Stimulated activated CD8-positive, alpha-beta memory T cell treated with anti-CD3 and anti-CD28 coated beads, Interleukin-7, amount 100 ng/mL, for 24 hours (primary cell): Measurements from ENCODE around the gene ACOXL.

Source experiments
- DNase-seq: peaks from one replicate; pipeline ENCODE4 v3.0.0-alpha.2; 2020; ENCODE audit warnings: low read depth

ACOXL gene

DNA sequence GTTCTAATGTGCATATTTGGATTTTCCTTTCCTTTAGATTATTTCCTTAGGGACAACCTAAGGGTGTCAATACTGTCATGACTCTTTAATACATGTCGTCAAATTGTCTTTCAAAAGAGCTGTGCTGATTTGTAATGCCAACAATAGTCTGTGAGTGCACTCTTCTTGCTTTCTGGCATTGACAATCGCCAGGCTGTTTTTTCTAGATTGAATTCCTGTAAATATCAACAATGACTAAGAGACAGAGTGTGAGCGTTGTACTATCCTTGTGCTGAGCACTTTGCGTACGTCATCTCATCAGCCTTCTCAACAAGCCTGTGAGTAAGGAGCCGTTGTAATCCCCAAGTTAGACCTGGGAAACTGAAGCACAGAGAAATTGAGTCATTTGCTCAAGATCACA lies 96.0 kb downstream of the ACOXL start:
- DNase-seq: no peak

DNA sequence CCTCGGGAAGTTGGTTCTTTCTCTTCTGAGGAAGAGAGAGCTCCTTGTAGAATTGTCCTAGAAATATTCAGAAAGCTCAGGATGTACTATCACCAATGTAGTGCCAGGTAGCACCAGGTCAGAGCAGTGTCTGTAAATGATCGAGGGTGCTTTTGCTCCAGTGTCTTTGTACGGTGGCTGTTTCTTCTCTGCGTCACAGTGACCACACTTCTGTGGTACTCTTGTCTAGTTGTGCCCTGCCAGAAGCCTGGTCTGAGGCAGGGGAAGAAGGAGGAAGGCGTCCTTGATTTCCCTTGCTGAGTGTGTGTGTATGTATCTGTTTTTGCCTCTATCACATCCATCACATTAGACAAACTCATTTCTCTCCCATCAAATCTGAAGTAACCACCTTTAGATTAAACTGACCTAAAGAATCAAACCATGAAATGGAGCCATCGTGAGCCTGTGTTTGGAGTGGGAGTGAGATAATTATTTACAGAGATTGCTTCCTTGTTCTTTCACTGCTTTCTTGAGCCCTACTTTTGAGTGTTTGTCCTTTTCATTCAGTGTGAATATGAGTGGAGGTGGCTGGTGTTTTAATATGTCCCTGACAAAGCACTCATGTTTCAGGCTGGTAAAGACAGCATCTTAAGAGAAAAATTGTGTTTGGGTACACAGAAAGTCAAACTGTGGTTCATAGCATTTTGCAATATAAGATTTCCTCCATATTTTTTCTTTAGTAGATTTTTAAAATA lies 97.2 kb downstream of the ACOXL start:
- DNase-seq: no peak

DNA sequence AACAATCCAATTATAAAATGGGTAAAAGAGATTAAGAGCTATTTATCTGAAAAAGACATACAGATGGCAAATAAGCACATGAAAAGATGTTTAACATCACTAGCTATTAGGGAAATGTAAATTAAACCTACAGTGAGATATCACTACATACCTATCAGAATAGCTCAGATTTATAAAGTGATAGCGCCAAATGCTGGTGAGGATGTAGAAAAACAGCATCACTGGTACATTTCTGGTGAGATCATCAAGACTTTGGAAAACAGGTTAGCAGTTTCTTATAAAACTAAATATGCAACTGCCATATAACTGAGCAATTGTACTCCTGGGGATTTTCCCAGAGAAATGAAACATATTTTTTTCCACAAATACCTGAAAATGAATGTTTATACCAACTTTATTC lies 100.4 kb downstream of the ACOXL start:
- DNase-seq: no peak

DNA sequence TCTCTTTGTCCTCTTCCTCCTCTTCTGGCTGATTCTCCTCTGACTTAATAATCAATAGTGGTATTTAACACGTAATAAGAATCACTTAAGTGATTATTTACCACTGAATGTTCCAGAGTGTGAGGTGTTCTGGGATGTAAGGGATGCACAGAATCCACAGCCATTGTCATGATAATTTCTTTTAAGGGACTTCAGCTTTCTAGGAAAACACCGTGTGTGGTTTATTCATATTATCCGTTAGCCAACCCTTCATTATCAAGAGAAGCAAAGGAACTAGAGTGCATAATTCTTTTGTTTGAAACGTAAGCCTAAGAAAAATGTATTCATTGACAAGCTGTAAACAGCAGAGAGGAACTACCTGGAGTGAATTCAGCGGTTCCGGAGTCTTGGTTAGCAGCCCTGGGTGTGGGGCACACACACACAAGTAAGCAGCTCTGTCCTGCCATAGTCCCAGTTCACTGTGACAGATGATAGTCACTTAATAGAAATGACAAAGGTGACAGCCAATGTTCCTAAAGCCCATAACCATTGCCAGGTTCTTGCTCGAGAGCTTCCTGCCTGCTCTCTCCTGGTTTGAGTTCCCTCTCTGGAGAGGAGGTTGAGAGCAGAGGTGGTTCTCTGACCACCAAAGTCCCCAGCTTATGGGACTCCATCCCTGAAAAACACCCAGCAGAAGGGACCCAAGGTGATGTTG lies 101.9 kb downstream of the ACOXL start:
- DNase-seq: no peak

DNA sequence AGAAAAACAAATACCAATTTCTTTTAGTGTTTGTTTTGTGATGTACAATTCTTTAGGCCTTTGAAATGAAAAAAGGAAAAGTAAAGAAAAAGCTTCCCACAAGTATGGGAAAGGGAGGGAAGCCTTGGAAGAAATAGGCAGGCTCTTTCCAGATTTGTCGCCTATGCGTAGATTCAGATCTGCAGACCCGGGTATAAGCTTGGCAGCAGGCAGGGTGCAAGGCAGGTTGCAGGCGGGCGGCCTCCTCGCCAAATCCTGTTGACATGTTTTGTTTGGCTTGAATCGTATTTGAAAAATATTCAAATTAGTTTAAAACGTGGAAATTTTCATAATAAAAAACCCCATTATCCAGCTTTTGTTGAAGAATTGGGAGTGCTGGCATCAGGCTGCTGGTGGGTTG lies 104.3 kb downstream of the ACOXL start:
- no peak for DNase-seq

DNA sequence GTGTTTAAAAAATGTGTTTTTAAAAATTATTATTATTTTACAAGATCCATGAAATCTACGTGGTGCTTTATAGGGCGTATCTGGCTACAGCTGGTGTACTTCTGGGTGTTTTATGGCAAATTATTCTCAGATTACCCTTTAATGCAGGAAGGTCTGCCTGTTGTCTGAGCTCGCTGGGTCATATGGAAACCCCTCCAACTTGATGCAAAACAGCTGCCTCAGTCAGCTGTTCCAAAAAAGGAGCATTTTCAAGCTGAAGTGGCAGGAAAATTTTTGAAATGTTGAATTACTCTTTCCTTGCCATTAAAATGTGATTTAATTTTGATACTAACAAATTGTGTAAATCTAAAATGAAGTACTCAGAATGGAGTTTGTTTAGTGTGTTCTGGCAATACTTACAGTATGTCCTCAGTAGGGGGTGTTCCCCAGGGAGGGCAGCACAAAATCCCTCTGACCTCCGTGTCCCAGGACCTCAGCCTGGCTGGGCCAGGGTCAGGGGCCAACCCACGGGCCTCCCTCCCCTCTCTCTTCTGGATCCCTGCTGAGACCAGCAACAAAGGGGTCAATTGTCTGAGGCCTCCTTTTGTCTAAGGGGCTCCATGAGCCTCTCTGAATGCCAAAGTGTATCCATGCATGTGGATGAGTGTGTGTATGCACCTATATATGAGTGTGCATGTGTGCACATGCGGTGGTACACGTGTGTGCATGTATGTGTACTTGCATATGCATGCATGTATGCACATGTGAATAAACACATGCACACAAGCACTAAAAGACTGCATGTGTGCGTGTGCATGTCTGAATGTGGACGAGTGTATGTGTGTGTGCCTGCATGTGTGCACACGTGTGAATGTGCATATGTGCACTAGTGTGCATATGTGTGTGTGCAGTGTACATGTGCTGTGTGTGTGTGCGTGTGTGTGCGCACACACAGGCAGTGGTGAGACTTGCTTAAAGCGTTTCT lies 105.4 kb downstream of the ACOXL start:
- no peak for DNase-seq

DNA sequence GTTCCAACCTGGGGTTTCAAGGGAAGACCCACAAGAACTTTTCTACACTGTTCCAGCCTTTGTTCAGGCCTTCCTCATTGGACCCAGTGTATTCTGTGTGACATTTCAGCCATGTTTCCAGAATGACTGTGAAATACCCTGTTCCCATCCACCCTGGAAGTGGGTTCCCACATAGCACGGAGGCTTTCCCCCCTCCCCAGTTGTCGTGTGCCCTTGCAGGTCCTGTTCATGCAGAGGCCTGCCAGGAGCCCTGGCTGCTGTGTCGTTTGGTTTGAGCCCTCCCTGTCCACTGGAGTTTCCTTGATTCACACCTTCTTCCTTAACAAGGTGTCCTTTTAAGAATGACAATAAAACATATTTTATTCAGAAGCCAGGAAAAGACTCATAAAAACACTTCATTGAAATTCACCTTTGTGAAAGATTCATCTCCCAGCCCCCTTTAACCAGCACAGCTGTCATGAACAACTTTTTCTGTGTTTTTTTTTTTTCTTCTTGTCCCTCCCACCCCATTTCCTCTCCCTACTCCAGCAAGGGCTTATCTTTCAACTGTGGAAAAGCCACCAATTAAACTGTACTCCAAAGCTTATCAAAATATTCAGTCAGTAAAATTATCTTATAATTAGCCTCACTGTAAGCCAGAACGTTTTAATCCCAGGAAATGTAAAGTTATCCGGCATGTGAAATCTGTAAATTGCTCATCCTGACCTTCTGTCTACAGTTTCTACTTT lies 106.4 kb downstream of the ACOXL start:
- DNase-seq: no peak

DNA sequence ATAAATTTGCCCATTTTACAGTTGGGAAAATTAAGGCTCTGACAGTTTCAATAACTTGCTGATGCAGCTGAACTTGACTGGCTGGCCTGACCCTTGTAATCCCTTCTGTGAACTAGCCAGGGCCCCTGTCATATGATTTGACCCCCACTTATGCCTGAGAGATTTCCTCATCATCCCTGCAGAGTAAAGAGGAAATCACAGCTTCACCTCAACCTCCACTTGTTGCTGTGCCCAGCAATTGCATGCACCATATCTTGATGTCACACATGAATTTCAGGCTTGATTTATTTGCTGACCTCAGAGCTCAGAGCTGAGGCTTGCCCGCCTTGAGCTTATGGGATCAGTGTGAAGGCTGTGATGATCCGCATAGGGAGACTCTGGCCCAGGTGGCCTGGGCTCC lies 108.1 kb downstream of the ACOXL start:
- DNase-seq: no peak

DNA sequence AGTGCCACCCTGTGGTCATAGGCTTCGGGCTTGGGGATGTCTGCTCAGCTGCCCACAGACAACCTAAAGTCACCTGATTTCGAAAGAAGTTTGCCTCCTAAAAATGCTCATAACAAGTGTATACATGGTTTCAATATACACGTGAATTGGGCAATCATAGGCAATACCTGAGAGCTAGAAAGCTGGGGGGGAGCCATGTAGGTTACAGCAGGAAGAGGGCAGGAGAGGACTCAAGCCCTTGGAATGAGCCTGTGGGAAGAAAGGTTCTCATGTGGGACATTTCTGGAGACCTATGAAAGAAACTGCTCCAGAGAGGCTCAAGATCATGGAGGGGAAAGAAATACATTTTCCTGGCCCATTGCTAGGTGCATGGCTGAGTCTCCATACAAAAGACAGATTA lies 109.7 kb downstream of the ACOXL start:
- no peak for DNase-seq

DNA sequence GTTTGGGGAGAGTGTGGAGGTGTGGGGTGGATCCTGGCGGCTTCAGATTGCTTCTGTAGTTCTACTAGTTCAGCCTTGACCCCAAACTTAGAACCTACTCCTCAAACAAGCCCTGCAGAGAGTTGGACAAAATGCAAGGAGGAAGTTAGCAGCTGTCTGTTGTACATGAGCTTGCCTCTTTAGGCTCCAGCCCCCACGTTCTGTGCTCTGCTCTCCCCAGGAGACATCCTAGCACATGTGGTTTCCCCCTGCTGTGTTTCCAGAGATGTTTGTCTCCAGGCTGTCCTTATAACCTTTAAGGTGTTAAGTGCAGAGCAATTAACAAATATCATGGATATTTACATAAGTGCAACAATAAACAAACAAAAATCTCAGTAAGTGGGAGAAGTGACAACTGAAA lies 111.1 kb downstream of the ACOXL start:
- DNase-seq: no peak

DNA sequence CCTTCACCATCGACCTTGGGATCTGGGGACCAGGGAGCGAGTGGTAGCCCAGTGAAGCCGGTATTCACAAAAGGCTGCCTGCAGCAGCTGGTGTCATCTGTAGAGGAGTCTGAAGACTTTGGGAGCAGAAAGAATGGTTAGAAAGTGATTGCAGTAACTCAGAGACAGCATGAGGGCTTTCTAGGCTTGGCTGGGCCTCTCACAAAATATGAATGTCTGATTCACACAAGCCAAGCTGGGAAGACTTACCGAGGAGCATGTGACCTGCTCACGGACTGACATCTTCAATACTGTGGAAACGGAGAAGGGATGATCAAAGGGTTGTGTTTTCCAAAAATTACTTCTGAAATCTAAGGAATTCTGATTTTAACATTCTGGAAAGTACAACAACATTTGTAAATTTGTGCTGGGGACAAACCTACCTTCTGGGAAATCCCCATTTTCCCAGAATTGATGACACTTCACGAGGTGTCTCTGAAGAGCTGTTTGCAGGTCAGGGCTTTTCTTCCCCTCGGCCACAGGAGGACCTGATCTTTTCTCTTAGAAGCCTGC lies 111.7 kb downstream of the ACOXL start:
- DNase-seq: no peak

DNA sequence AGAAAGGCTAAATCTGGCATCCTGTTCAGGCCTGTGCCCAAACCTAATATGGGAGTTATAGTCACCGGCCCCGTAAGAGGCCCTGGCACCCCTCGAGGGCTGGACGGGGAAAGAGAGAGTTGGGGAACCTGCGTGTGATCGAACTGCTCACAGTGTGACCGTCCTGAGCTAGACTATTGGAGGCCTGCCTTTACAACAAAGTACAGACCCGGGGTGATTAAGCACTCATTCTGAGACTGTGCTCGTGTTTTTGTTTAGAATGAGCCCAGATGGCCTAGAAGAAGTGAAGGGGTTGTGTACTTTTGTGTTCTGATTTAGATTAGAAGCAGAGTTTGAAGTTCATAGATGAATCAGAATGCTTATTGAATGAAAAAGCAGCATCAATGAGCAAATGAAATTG lies 115.3 kb downstream of the ACOXL start:
- no peak for DNase-seq

DNA sequence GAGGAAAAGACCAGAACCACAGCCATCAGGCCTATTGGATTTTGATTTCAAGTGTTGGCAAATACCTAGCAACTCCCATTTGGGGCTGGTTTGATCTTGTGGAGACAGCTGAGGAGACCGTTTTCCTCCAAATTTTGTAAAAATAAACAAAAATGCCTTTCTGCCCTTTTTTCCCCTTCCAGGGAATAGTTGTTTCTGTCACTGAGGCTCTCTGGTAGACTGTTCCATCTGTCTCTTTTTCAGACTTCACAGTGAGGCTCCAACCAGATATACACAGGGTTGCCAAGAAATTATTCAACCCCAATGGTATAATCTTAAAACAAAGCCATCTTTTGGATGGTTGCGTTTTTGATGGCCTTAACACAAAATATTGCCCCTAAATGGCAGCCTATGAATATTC lies 115.7 kb downstream of the ACOXL start:
- DNase-seq: no peak

DNA sequence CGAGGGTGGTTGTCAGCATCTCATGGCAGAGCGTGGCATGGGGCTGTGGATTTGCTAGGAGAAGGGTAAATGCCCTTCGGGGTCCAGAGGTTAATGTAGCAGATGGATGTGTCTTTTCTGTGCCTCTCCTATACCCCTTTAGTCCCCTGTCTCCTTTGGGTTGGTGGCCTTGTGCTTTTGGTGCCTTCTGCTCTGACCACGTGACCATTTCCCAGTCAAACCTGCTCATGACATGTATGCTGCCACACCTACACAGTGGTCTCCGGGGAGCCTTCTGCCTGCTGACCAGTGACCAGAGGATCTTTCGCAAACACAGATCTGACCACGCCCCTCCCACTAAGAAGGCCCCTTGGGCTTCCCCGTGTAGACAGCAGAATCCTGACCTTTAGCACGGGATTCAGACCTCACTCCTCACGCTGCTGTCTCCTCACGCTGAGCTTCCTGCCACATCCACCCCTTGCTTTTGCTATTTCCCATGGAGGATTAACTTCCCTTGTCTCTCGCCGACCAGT lies 116.2 kb downstream of the ACOXL start:
- no peak for DNase-seq

DNA sequence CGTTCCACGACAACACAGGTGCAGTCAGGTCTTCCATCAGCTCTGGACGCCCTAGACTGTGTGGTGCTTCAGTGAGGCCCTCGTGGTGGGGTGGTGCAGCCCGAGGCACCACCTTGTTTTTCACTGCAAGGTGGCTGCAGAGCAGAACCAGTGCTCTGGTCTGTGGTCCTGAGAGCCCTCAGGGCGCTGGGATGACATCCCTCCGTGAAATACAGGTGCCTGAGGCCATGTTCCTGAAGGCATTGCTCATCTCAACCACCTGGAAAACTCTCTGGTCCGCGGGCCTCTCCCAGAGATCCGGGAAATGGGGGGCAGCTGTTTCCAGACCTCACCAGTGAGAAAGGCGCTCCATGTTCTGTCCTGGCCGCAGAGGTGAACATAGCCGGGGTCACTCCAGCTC lies 119.2 kb downstream of the ACOXL start:
- DNase-seq: no peak

DNA sequence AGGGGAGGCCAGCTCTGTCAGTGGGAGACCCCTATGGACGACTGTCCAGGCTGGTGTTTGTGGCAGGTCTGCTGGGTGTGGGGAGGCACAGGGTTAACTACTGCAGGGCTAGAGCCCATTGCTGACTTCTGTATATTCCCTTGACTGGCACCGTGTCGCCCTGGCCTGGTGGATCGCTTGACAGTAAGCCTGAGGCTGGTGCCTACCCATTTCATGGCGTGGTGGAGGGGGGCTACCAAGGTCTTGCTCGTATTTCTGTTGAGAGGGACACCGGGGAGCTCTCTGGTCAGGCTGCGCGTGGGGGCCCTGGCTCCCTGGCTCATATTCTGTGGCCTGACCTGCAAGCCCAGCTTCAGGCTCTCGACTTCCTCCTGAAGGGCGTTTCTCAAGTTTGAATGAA lies 119.7 kb downstream of the ACOXL start:
- DNase-seq: no peak

DNA sequence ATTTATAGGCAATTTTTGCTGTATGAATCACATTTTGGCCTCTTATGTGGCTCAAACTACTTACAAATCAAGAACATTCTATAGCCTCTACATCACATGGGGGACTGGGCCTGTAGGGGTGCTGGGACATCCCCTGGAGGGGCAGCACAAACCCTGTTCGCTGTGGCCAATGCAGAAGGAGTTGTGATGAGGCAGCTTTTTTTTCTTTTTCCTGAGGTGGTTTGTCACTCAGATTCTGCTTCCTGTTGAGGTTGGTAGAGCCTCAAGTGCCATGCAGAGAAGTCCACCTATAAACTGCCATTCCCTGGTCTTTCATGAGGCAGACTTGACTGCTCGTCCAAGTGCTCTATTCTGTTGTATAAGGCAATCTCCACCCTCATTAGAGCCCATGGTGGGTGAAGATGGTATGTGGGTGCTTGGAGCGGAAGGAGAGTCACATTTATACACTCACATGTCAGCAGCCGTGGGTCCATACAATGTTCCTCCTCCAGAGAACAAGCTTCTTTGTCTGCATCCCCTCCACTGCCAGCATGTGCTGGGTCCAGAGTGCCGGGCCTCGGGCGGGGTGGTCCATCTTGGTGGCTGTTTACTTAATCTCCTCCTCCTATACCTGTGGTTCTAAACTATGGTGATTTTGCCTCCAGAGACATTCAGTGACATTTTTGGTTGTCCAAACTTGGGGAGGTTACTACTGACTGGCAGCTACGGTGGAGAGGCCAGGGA lies 120.3 kb downstream of the ACOXL start:
- DNase-seq: no peak

DNA sequence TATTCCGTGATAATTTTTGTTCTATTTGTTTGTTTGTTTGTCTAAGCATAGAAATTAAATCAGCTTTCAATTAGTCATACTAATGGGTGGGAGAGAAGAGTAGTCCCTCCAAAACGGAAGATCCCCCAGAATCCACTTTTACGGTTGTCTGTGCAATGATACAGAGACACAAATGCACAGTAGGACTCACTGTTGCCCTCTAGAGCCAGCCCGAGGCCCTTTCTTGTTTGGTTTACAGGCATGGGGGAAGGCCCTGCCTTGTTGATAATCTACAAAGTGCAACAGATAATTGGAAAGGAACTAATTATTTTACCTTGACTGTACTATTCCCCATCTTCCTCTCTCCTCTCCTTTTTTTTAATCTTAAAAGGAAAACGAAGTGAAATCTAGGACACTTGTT lies 121.1 kb downstream of the ACOXL start:
- DNase-seq: no peak

DNA sequence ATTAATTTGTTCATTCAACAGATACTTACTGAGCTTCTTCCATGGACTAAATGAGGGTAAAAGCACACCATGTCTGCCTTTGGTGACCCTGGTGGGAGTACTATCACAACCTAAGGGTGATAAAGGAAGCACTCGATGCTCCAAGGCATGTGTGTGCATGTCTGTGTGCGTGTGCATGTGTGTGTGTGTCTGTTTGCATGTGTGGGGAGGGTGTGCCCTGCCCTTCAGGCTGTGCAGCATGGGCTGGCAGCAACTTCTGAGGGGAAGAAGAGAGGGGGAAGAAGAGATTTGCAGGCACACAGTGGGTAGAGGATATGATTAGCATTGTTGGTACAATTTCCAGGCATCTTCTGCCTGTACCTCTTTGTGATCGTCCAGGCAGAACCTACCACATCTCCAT lies 121.6 kb downstream of the ACOXL start:
- DNase-seq: no peak

DNA sequence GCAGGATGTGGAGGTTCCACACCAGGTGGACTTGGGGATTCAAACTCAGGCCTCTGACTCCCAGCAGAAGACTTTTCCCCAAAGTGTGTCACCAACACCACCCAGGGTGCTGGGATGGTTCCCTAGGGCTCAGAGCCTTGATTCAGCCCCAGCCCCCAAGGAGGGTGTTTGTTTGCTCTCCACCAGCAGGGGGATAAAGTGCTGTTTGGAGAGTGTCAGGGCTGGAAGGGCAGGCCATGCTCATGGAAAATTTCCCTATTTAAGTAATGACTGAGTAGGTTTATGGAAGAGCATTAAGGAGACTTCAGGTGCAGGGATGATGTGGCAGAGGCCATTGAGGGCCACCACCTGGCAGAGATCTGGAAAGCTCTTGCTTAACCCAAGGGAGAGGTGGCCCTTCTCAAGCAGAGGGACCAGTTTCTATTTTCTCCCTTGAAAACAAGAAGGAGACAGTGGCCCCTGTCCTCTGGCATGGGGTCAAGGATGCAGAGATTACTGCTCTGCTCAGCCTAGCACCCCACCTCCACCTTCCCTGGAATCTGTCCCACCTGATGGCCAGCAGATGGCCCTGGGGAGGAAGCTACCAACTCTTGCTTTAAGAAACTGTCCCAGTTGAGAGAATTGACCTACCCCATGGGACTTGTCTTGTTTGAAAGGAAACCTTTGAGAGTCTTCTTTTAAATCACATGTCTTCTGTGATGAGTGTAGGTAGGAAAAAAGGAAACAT lies 122.1 kb downstream of the ACOXL start:
- no peak for DNase-seq
